HG03196 (cell line): ENCODE results near the gene PFKP.

Experiments used
- ATAC-seq: cut with Tn5 transposase; IDR thresholded peaks from one replicate; pipeline ENCODE4 v1.9.1; 2021; ENCODE audit not compliant: unreplicated experiment

Gene PFKP

DNA sequence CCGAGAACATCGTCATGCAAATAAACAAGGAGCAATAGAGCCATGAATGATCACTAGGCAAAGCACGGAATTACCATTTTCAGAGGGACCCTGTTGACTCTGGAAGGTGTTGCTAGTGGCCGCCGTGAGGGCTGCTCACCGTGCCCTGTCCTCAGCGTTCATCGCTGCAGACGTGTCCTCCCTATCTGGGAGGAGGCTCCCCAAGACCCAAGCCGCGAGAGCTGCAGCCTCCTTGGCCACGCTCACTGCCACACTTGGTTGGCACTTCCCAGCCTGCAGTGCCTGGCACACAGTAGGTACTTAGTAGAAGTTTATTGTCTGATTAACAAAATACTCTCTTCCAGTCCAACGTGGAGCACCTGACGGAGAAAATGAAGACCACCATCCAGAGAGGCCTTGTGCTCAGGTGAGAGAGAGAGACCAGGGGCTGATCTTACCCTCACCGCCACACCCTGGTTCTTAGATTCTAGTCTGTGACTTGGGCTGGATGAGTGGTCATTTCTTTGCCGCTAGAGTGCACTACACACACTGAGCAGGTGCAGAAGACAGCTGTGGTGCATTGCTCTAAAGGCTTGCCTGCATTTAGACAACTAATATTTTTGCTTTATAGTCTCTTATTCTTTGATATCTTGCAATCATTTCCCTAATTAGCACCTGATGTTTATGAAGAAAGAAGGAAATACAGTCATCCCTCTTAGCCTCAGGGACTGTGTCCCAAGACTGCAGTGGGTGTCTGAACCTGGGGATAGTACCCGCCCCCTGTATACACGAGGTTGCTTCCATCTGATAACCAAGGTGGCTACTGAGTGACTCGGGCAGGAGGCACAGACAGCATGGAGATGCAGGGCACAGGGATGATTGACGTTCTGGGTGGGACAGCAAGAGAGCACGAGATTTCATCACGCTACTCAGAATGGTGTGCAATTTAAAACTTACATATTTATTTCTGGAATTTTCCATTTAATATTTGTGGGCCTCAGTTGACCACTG, 65.0 kb downstream of the PFKP start:
- ATAC-seq: no peak

GRCh38 chr10:3133948-3134347, 66.6 kb downstream of the PFKP start:
- ATAC-seq: no peak

GRCh38 chr10:3135006-3135405, 67.7 kb downstream of the PFKP start:
- no peak for ATAC-seq

GRCh38 chr10:3136336-3136735, 69.0 kb downstream of the PFKP start:
- ATAC-seq: no peak

DNA sequence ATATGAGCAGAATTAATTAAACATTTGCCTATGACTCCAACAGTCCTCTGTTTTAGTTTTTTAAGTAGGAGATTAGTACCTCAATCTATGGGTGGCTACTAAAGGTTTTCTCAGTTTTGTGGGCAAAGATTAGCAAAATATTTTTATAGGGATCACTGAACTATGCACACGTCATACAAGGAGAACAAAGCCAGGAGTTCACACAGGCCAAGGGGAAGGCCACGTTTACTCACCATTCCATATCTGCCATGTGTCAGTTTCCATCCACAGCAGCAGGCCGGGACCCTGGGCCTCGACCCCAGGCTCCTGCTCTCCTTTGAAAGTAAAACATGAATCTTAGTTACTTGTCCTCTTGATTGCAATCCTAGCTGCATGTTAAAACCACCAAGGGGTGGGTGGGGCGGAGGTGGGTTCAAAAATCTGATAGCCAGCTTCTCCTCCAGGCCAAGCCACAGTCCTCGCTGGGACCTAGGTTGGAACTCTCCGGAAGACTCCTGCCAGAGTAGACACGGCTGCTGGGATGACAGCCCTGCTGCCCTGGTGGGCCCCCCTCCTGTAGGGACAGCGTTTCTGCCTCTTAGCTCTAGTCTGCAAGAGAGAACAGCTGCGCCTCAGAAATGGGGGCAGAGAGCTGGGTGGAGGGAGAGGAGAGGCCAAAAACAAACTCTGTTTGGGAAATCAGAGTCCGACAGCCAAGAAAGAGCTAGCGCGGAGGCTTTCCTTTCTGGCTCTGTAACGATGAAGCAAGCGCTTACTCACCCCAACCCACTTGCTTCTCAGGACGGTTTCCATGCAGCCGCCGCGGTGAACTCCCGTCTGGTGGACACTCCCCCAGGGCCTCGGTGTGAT, 69.6 kb downstream of the PFKP start:
- no peak for ATAC-seq

- no peak for ATAC-seq
Observed at GRCh38 chr10:3137958-3138726, 70.8 kb downstream of the PFKP start.

DNA sequence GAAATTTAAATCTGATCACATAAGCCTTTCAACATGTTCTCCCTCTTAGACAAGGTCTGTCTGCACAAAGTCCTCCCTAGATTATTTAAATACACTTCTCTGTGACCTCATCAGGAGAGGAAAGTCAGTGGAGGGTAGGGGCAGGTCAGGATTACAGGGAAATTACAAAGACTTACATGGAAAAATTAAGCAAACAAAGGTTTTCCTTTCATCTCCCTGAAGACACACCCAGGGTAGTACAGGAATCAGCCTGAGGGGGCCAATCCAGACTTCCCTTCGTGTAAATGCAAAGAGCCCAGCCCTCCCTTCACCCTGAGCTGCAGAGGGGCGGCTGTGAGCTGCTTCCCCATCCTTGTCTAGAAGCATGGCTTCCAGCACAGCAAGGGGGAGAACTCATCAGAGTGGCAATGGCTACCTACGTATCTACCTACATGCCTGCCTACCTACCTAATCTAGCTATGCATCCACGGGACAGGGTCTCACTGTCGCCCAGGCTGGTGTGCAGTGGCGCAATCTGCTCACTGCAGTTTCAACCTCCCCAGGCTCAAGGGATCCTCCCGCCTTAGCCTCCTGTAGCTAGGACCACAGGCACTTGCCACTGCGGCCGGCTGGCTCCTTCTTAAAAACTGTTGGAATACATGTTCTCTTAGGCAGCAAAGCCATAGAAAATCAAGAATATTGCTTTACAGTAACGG, 72.0 kb downstream of the PFKP start:
- ATAC-seq: no peak

- no peak for ATAC-seq
Observed at GRCh38 chr10:3140280-3140679, 72.9 kb downstream of the PFKP start.

DNA sequence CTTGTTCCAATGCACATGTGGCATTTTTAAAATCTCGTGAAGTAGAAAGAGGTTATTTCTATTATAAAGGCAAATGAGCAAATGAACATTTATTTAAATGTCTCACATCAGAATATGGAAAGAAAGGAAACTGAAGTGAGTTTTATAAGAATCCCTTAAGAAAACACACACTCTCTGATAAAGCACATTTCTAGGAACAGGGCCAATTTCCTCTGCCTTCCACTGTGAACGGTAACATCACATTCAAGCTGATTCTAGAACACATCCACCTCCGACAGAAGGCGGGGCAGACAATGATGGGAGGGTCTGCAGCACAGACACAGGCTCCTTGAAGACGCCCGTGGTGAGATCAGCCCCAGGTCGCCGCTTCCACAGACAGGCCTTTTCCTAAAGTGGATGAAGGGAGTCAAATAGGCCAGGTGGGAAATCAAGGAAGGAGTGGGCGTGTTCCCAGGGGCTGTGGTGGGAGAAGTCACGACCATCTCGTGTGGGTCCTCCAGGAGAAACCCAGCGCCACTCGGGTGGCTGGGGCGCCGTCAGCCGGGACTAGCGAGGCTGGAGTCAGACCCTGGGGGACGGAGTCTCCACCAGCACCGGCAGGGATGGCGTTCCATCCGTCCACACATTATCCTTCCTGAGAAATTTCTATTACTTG, 74.1 kb downstream of the PFKP start:
- no peak for ATAC-seq

DNA sequence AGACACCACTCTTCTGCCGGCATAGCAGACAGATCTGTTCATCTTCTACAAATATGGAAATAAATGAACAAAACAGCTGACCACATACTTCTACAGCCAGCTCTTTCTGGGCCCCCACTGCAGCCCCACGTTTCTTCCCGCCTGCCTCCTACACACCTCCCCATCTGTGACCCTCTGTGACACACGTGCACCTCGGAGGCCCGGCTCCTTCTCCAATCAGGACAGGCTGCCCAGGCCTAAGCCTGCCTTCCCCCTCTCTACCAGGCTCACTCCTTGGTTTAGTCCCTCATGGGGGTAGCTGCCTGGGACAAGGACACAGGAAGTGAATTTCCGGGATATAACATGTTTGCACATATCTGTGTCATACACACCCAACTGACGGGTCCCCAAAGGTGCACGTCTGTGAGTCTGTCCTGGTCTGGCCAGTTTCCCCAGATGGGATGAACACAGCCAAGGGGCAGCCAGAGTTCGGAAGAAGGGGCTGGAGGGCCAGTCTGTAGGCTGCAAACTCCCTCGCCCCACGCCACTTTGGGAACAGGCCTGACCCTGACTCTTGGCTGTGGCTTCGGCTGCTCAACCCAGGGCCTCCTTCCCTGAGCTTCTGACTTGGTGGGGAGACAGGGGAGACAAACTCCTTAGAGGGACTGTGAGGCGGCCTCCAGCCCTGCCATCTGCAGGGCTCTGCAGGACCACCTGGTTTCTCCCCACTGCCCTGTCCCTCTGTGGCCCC, 75.0 kb downstream of the PFKP start:
- ATAC-seq: no peak

DNA sequence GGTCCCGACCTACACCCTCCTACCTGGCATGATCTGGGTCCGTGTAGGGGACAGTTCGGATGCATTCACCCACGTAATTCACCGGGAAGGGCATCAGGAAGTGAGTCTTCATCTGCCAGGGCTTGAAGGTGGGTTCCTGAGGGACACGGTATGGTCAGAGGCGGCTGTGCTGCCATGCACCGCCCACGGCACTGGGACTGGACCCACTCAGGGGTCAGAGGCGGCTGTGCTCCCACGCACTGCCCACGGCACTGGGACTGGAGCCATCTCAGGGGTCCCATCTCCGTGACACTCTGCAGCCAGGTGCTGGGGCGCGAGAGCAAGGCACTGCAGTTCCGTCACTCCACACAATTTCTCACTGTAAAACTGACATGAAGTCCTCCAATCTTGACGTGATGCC, 76.0 kb downstream of the PFKP start:
- no peak for ATAC-seq

GRCh38 chr10:3143791-3144434, 76.6 kb downstream of the PFKP start:
- no peak for ATAC-seq

- no peak for ATAC-seq
Observed at GRCh38 chr10:3145366-3145765, 78.0 kb downstream of the PFKP start.

DNA sequence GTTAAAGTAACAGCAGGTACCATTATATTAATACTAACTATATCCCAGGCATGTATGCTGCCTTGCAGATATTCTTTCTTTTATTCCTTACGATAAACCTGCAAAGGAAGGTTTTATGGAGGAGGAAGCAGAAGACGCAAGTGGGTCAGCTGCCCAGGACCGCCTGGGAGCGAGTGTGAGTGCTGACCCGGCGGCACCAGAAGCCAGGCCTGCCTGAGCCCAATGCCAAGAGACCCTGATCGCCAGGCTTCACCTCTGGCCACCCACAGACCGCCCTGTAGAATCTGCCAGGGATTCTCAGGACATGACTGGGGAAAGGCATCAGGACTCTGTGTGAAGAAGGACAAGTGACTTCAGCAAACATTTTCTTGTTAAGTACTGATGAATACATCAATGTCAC, 78.9 kb downstream of the PFKP start:
- ATAC-seq: no peak

DNA sequence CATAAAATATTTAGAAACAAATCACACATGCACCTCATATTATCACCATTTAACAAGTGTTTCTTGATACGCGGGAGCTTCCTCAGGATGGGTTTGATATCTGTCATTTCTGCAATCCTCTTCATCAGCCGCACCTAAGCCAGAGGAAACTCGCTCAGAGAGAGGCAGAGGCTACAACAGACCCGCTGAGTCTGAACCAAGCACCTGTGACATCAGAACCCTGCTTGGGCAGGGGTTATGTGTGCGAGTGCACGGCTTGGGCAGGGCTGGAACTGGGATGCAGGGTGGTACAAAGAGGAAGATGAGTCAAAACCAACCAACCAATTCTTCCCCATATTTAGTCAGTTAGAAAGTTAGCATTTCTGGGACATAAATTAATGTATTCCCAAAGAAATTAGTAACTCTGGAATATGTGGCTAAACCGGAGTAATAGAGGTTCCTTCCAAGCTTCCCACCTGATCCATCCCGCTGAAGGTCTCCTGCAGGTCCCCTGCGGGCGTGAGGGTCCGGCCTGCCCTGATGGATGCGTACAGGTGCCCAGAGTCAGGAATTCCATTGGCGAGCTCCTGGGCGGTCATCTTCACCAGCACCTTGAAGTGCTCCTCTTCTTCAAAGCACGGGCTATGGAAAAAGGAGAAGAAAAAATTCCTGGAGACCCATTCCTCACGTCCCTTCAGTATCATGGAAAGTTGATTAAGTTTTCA, 79.9 kb downstream of the PFKP start:
- ATAC-seq: no peak

- no peak for ATAC-seq
Observed at GRCh38 chr10:3148041-3148440, 80.7 kb downstream of the PFKP start.

GRCh38 chr10:3148994-3149393, 81.6 kb downstream of the PFKP start:
- no peak for ATAC-seq

GRCh38 chr10:3149918-3150317, 82.6 kb downstream of the PFKP start:
- no peak for ATAC-seq
